NCI-H128 (cell line): Measurements from ENCODE around the gene AGPAT2.
A peak's percentile ranks its signal among the peaks of the same experiment; 100 is the strongest.

ENCODE experiments used
- DNase-seq: peaks from one replicate; lab custom pipeline; 2025; ENCODE audit not compliant: unreplicated experiment; lab: John Stamatoyannopoulos, UW

Gene AGPAT2

GRCh38 chr9:136703276-136703860 lies 16.1 kb upstream of the AGPAT2 start:
- no peak for DNase-seq

- DNase-seq = no peak
Observed at GRCh38 chr9:136701668-136702053, 14.4 kb upstream of the AGPAT2 start.

- DNase-seq = no peak
Observed at GRCh38 chr9:136700959-136701667, 13.9 kb upstream of the AGPAT2 start.

- no peak for DNase-seq
Observed at GRCh38 chr9:136700304-136700703, 13.0 kb upstream of the AGPAT2 start.

GRCh38 chr9:136698635-136699246 lies 11.5 kb upstream of the AGPAT2 start:
- DNase-seq = no peak

GRCh38 chr9:136697821-136698526 lies 10.7 kb upstream of the AGPAT2 start:
- no peak for DNase-seq

DNA sequence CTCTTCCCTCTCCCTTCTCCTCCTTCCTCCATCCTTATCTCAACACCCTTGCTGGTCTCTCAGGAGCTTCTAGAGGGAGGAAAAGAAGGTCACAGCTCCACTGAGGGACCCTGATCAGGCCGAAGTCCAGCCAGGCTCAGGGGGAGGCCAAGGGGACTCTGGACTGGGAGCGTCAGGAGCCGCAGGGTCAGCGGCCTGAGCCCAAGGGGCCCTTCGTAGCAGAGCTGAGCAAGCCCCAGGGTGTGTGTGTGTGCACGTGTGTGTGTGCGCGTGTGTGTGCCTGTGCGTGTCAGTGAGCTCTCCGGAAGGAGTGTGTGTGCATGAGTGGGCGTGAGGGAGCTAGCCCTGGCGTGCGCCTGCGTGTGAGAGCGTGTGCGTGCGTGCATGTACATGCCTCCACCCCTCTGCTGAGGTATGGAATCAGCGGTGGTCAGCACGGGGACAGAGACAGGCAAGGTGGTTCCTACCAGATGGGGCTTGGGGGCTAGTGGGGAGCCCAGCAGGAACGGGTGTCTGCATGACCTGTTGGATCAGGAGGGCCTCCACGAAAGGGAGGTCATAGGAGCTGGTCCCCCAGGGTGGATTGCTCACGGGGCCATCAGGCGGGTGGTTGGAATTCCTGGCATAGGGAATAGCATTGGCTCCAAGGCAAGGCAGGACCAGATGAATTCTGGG lies 10.0 kb upstream of the AGPAT2 start:
- DNase-seq = no peak

DNA sequence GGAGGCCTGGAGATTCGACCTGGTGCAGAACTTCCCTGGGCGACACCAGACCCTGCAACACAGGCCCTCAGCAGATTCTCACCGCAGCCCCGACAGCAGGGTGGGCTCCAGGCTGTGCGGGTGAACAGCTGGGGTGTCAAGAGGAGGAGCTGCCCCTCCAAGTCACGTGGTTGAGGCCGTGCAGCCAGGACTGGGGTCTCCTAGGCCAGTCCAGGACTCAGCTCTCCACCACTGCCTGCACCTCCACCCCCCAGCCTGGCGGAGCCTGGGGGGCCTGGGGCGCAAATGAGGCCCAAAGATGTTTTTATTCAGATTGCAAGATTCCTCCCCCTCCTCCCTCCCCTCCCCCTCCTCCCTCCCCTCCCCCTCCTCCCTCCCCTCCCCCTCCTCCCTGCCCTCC lies 9.2 kb upstream of the AGPAT2 start:
- no peak for DNase-seq

DNA sequence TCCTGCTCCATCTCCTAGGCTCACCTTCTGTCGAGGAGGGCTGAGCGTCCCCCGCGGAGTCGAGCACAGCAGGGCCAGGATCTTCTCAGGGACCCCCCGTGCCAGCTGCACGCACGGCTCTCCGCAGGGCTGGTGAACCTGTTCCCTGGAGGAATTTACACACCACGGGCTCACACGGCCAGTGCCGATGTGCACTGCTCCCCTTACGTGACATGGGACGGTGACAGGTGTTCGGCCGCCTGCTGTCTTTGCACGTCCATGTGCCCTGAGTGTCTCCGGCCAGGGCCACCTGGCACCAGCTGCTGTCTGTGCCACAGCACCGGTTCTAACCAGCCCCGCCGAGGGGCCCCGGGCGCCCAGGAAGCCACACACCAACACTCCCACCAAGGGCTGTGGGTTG lies 8.7 kb upstream of the AGPAT2 start:
- no peak for DNase-seq

DNA sequence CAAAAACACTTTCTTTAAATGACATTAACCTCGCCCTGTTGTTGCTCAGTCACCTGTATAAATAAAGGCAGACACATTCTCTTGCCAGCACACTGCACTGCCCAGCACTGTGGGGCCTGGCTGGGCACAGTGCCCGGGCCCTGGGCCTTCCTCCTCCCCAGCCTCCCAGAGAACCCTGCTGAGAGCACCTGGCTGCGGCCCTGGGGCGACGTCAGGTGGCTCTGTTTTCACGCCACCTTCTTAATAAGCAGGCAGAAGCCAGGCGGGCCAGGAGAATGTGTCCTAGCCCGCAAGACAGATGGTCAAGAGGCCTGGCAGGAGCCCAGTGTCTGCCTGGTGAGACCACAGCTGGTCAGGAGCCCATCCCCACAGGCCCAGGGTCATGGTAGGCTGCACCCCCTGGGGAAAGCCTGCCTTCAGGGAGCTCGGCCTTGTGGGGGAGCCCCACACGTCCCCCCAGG lies 8.2 kb upstream of the AGPAT2 start:
- DNase-seq = peak; percentile 39

DNA sequence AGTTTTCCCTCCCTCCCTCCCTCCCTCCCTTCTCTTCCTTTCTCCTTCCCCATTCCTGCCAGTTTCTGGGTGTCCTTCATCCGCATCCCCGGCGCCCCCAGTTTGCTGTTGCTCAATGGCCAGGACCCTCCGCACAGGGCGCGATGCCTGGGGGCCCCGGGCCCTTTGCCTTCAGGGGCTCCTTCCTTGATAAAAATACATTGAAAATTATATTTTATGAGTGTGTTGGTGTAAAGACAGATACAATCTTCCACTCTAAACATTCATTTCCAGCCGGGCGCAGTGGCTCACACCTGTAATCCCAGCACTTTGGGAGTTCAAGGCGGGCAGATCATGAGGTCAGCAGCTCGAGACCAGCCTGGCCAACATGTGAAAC lies 7.6 kb upstream of the AGPAT2 start:
- DNase-seq = no peak

DNA sequence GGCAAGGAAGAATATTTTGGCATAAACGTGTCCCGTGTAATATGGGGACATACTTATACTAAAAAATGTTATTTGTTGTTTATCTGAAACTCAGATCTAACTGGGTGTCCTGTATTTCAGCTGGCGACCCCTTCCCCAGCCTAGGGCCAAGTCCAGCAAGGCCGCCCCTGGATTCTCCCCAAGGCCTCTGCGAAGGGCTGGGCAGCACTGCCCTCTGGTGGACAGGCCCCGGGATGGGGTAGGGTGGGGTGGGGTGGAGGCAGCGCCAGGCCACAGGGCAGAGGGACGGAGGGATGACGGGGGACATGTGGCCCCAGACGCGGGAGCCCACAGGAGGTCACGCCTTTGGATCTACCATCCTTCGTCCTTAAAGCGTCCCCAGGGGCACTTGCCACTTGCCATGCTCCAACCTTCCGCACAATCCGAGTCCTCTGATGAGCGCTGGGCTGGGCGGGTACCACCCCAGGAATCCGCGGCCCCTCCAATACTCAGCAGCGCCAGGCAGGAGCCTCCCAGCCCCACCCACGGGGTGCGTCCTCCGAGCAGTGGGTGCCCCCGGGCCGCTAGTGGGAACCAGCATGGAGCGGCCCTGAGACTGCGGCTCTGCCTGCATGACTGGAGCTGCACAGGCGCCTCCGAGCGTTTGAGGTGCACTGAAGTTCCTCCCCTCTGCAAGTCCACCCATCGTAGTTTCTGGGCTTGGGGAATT lies 7.1 kb upstream of the AGPAT2 start:
- DNase-seq = no peak

DNA sequence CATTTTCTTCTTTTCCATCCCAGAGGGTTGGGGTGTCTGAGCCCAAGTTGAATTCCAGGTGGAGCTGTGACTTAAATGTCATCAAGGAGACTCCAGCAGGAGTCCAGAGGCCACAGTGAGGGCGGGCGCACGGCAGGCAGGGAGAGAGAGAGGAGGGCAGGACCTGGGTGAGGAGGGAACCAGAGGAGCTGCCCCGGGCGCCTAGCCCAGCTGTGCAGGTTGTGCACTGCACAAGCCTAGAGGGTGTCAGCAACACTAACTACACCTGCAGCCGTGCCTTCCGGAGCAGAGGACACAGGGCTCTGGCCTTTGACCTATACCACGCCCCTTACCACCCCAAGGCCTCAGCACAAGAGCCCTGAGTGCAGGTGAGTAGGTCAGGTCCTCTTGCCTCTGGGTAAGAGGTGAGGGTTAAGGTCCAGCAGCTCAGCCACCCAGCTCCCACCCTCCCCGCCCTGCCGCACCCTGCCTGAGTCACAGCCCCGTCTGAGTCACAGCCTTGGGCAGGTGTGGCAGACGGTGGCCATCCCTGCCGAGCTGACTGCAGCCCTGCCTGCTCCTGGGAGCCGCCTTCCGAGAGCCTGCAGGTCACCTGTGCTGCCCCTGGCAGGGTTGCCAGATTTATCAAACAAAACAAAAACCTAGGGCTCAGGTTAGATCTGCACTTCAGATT lies 6.4 kb upstream of the AGPAT2 start:
- no peak for DNase-seq

GRCh38 chr9:136693135-136693489 lies 5.9 kb upstream of the AGPAT2 start:
- DNase-seq = no peak

DNA sequence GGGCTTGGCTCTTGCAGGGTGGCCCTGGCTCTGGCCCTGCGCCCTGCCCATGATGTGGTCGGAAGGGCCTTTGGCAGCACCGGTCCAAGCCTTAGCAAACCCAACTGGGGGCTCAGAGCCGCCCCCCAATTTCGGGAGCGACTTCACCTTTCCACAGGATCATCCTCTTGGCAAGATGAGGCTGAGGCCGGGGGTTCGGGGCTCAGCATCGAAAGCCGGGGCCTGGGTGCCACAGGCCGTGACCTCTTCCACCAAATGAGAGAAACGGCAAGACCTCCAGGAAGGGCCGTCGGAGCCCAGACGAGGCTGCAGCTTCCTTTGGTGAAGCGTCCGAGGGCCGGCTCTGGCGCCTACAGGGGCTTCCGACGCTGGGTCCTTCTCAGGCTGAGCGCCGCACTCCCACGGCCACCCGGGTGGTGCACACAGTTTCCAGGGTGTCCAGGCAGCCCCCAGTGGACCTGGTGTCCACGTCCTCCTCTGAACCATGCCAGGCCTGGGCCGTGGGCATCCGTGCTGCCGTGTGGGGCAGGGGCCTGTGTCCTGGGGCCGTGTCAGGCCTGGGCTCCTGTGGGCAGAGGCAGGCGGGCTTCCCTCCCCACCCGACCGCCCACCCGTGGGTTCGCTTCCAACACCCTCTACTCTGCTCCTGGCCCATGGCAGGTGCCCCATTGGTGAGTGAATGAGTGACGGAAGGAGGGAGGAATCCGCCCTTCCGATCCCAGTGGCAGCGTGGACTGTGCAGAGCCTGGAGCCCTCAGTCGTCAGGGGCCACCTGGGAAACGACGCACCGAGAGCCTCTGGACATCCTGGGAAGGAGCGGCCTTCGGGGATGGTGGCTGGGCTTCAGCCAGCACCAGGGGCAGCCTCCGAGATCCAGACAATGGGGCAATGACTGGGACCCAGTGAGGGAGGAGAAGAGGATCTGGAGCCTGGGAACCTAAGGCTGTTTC lies 5.2 kb upstream of the AGPAT2 start:
- DNase-seq = no peak

DNA sequence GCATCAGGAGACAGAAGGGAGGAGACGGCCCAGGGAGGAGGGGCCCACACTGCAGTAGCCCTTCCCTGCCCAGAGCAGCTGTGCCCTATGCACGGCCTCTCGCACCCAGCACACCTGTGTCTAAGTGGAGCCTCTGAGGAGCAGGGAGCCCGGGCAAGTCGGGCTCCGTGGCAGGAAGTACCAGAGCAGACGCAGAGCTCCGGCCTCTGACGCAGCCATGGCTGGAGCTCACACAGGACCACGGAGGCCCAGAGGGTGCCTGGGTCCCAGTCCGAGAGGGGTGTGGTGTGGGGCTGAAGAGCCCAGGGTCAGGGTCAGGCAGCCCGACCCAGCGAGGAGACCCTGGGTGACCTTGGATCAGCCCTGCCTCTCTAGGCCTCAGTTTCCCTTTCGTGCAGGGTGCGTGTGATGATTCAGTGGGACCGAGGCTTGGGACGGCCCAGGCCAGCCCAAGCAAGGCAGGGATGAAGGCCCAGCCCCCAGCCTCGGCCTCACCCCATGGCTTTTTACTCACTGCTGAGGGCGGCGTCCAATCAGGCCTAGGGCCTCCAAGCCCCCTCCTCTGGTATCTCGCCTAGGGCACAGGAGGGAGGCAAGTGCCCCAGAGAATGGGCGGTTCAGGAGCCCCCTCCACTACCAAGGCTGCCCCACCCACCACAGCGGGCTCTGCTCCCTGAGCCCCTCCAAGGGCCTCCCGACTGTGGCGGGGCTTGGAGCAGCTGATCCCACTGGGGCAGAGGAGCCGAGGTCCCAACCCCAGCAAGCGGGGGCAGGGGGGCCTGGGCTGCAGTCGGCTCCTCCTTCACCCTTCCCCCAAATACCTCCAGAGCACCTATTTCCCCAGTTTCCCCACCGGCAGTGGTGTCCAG lies 4.3 kb upstream of the AGPAT2 start:
- no peak for DNase-seq

- no peak for DNase-seq
Observed at GRCh38 chr9:136690806-136691261, 3.6 kb upstream of the AGPAT2 start.
